PC-3 (cell line): ENCODE data around the gene PRKN. TPM values are rescaled to one million over a fixed set of nuclear protein-coding genes. Genes with fewer than 3 reads are reported as not detected.

Source experiments
- ATAC-seq: fragments of 200-7000 bp; cut with Tn5 transposase; 2 replicates; pipeline ENCODE4 v1.9.1; 2020; ENCODE audit warnings: mild to moderate bottlenecking, moderate library complexity
- BruUV-seq: library from RNA; stranded (reverse); fragments of 400-500 nt; replicated peaks from 2 replicates; lab custom pipeline; 2021; lab: Mats Ljungman, UMichigan
- CTCF ChIA-PET: fragments of 300-600 bp; sonication (Branson Sonifier 250); formaldehyde crosslinking; loops from one replicate; lab custom pipeline; 2022; ENCODE audit warnings: antibody characterized with exemption; lab: Charles Lee
- POLR2A ChIA-PET: fragments of 300-600 bp; sonication (Branson Sonifier 250); formaldehyde crosslinking; loops from one replicate; lab custom pipeline; 2022; ENCODE audit warnings: antibody characterized with exemption; ENCODE audit not compliant: unreplicated experiment; lab: Charles Lee
- DNase-seq: peaks from one replicate; pipeline ENCODE4 v3.0.0-alpha.2; 2015
- H2AFZ ChIP-seq: fragments of 300-600 bp; sonication (generic); 2 replicates; pipeline ENCODE4 v1.6.0; 2016; ENCODE audit warnings: antibody characterized with exemption, low read length
- H3F3A ChIP-seq: fragments of 300-600 bp; sonication (generic); one replicate; pipeline ENCODE4 v1.6.0; 2017; ENCODE audit warnings: antibody characterized with exemption, low read length, control low read depth, mild to moderate bottlenecking; ENCODE audit not compliant: unreplicated experiment
- H3K27ac ChIP-seq: fragments of 300-600 bp; sonication (generic); 2 replicates; pipeline ENCODE4 v1.5.1; 2016; ENCODE audit warnings: mild to moderate bottlenecking, low read length
- H3K27me3 ChIP-seq: fragments of 300-600 bp; sonication (generic); 2 replicates; pipeline ENCODE4 v1.6.1; 2016; ENCODE audit warnings: low read length, mixed read lengths
- H3K36me3 ChIP-seq: fragments of 300-600 bp; sonication (generic); 2 replicates; pipeline ENCODE4 v1.6.1; 2016; ENCODE audit warnings: low read depth, mixed run types, low read length, mixed read lengths
- H3K4me1 ChIP-seq: fragments of 300-600 bp; sonication (generic); 2 replicates; pipeline ENCODE4 v1.5.1; 2016; ENCODE audit warnings: low read length; ENCODE audit not compliant: insufficient read depth
- H3K4me2 ChIP-seq: fragments of 300-600 bp; sonication (generic); 2 replicates; pipeline ENCODE4 v1.6.0; 2016; ENCODE audit warnings: low read length
- H3K4me3 ChIP-seq: fragments of 300-600 bp; sonication (generic); 2 replicates; pipeline ENCODE4 v1.5.1; 2016; ENCODE audit warnings: mild to moderate bottlenecking, low read length, mixed read lengths
- H3K79me2 ChIP-seq: fragments of 300-600 bp; sonication (generic); 2 replicates; pipeline ENCODE4 v1.6.1; 2017; ENCODE audit warnings: low read length, mixed read lengths
- H3K9ac ChIP-seq: fragments of 300-600 bp; sonication (generic); 2 replicates; pipeline ENCODE4 v1.6.0; 2016; ENCODE audit warnings: mild to moderate bottlenecking, low read length
- H3K9me2 ChIP-seq: fragments of 300-600 bp; sonication (generic); replicated peaks from 2 replicates; pipeline ENCODE4 v1.6.1; 2016; ENCODE audit warnings: mixed run types, low read length, mixed read lengths
- H3K9me3 ChIP-seq: fragments of 300-600 bp; sonication (generic); 2 replicates; pipeline ENCODE4 v1.6.1; 2016; ENCODE audit warnings: low read length, mixed read lengths
- H4K20me1 ChIP-seq: fragments of 300-600 bp; sonication (generic); 2 replicates; pipeline ENCODE4 v1.6.1; 2016; ENCODE audit warnings: low read length, mixed read lengths
- CTCF ChIP-seq: fragments of 300-600 bp; sonication (generic); conservative IDR thresholded peaks from 2 replicates; pipeline ENCODE4 v1.5.1; 2017; ENCODE audit warnings: antibody characterized with exemption, low read depth, mild to moderate bottlenecking, low read length
- EZH2 ChIP-seq: fragments of 300-600 bp; sonication (generic); IDR thresholded peaks from one replicate; pipeline ENCODE4 v1.6.1; 2017; ENCODE audit warnings: antibody characterized with exemption, mild to moderate bottlenecking, low read length; ENCODE audit not compliant: unreplicated experiment
- EZH2phosphoT487 ChIP-seq: fragments of 300-600 bp; sonication (generic); IDR thresholded peaks from 2 replicates; pipeline ENCODE4 v1.6.1; 2018; ENCODE audit warnings: mild to moderate bottlenecking, antibody characterized with exemption, low read length, borderline replicate concordance
- intact Hi-C: fragments of 100-400 bp; cut with micrococcal nuclease; formaldehyde crosslinking; loops from 2 replicates; pipeline ENCODE4 v1.9.0; 2023
- total RNA-seq: library from RNA; depleted of rRNA; stranded (reverse); fragments of >200 nt; gene quantifications from 2 replicates; pipeline ENCODE4 v1.2.3, GENCODE V29; 2014

PRKN gene
- total RNA-seq, 1 experiment from 2014 or later = not detected

GRCh38 chr6:162292915-162293314 lies 434.7 kb downstream of the PRKN start:
- intact Hi-C loops = no loop called here
- Histone ChIP-seq H3K9ac (no peak overlapping the region), H3K27me3 (no peaks in the 10 kb centered on the region; the same call in 1 of the 2 replicates), H3K9me2 (no peaks in the 10 kb centered on the region), H3K36me3 (no peaks in the 10 kb centered on the region), H3K4me2 (no peak overlapping the region), H3K4me1 (no peaks in the 10 kb centered on the region), H4K20me1 (no peaks in the 10 kb centered on the region), H3K9me3 (no peaks in the 10 kb centered on the region), H3K79me2 (no peaks in the 10 kb centered on the region), H3K27ac (no peak overlapping the region), H3K4me3 (no peak overlapping the region), H2AFZ (no peak overlapping the region), H3F3A (no peaks in the 10 kb centered on the region)
- no peak for DNase-seq
- TF ChIP-seq EZH2phosphoT487 (no peak), EZH2 (no peak), CTCF (no peak)
- BruUV-seq = no TSS peak
- no peak for ATAC-seq
- ChIA-PET POLR2A (no interaction called here), CTCF (no interaction called here)

DNA sequence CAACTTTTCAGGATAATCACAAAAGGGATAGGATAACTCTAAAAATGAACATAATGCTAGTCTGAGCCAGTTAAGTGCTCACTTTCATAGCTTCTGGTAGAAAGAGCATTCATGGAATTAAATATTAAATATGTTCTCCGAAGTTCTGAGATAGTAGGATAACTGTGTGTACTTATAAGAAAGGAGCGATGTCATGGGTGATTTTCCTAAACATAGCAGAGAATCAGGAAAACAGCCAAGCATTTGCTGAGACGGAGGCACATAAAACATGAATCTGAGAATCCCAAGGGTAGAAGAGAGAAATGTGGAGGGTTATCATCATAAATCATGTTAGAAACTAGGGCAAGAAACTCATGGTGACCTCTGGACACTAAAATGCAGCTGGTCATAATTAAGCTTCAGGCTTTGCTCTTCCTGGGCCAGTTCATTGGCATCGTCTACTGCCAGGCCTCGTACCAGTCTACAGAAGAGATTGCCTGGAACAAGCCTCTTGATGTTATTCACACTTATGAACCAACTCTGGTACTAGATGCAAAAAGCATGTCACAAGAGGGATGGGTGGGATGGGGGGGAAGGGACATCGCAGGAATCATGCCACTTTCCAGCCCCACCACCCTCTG lies 436.6 kb downstream of the PRKN start:
- Histone ChIP-seq H3K9ac (no peak overlapping the region), H2AFZ (no peak overlapping the region), H3K27me3 (no peaks in the 10 kb centered on the region; the same call in 1 of the 2 replicates), H4K20me1 (no peaks in the 10 kb centered on the region), H3K9me3 (no peaks in the 10 kb centered on the region), H3K4me3 (no peak overlapping the region), H3F3A (no peaks in the 10 kb centered on the region), H3K79me2 (no peaks in the 10 kb centered on the region), H3K4me2 (no peak overlapping the region), H3K9me2 (no peaks in the 10 kb centered on the region), H3K4me1 (no peaks in the 10 kb centered on the region), H3K36me3 (no peaks in the 10 kb centered on the region), H3K27ac (no peak overlapping the region)
- TF ChIP-seq CTCF = no peak
- no peak for TF ChIP-seq EZH2
- no peak for TF ChIP-seq EZH2phosphoT487
- intact Hi-C loops = no loop called here
- ChIA-PET POLR2A (no interaction called here), CTCF (no interaction called here)
- DNase-seq (no peak), ATAC-seq (no peak)
- BruUV-seq = no TSS peak

GRCh38 chr6:162289972-162290371 lies 437.6 kb downstream of the PRKN start:
- Histone ChIP-seq H3K9me3 (no peaks in the 10 kb centered on the region), H3K9me2 (no peaks in the 10 kb centered on the region), H4K20me1 (no peaks in the 10 kb centered on the region), H3K36me3 (no peaks in the 10 kb centered on the region), H2AFZ (no peak overlapping the region), H3F3A (no peaks in the 10 kb centered on the region), H3K4me2 (no peak overlapping the region), H3K27me3 (no peaks in the 10 kb centered on the region; the same call in 1 of the 2 replicates), H3K27ac (no peak overlapping the region), H3K4me3 (no peak overlapping the region), H3K9ac (no peak overlapping the region), H3K79me2 (no peaks in the 10 kb centered on the region), H3K4me1 (no peaks in the 10 kb centered on the region)
- intact Hi-C loops = no loop called here
- no peak for TF ChIP-seq EZH2
- TF ChIP-seq EZH2phosphoT487 = no peak
- TF ChIP-seq CTCF = no peak
- ChIA-PET POLR2A (no interaction called here), CTCF (no interaction called here)
- BruUV-seq = no TSS peak
- DNase-seq = no peak
- ATAC-seq = no peak
